ENCODE data around the gene SDK2.
A peak's percentile ranks its signal among the peaks of the same experiment; 100 is the strongest.

Gene SDK2

GRCh38 chr17:73551759-73552158 lies 92.5 kb downstream of the SDK2 start:
- DNase-seq = no peak

DNA sequence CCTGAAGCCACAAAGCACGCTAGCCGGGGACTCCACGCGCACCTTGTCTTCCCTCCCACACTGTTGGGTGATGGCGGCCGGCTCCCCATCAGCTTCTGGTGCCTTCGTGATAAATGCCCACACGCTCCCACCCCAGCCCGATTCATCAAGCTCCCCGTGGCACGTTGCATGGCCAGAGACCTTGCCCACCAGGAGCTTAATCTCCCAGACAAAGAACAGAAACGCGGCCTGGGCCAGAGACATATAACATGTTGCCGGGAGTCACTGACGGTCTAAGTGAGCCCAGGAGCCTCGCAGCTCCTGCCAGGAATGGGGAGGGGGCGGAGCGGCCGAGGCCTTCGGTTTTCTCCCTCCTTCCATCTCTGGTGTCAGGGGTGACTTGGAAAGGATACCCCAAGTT lies 93.1 kb downstream of the SDK2 start:
- no peak for DNase-seq

GRCh38 chr17:73550556-73550955 lies 93.7 kb downstream of the SDK2 start:
- DNase-seq = no peak

DNA sequence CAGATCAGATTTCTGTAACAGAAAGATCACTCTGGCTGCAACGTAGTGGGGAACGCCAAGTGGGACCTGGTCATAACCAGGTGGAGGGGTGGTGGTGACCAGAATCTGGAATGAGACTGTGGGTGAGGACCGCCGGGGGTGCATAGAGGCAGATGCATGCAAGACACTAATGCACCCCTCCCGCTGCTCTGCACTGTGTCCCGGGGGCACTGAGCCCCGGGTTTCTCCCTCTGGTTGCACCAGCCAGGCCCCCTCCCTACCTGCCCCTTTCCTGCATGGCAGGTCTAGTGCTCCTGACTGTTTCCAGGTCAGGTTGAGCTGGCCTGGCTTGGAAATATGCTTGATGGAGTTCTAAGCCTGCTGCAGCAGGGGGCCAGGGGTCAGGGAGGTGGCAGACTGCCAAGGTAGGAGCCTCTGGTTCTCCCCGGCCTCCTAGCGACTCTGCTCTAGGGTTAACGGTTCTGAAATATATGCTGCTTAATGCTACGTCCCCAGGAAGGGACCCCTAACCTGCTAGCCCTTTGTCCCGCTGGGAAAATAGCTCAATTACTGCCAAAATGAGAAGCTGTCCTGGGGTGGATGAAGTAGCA lies 94.3 kb downstream of the SDK2 start:
- DNase-seq = no peak

DNA sequence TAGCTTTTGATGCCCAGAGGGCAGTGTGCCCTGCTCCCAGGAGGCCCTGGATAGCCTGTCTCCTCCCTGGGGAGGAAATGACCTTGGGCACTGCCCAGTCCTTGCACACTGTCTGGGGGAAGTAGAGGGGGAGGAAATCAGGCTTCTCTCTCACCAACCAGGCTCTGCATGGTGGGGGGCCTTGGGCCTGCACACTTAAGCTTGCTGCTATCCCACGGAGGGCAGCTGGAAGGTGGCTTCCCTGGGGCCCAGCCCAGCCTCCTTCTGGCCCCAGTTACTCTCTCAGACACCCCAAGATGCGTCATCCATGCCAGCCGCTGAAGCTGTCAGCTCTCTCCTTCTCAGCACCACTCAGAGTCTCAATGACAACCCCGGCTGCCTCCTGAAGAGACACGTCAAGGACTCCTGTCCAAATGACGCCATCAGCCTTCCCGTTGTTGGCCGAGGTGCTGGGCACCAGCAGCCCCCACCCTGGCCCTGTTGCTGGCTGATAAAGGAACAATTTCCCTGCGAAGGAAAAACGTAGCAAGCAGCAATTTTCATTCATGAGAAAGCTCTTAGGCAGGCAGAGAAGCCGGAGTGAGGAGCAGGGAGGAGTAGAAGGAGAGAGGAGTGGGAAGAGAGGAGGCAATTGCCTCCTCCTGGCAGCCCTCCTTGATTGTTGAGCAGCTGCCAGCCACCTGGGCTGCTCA lies 95.5 kb downstream of the SDK2 start:
- DNase-seq = no peak

DNA sequence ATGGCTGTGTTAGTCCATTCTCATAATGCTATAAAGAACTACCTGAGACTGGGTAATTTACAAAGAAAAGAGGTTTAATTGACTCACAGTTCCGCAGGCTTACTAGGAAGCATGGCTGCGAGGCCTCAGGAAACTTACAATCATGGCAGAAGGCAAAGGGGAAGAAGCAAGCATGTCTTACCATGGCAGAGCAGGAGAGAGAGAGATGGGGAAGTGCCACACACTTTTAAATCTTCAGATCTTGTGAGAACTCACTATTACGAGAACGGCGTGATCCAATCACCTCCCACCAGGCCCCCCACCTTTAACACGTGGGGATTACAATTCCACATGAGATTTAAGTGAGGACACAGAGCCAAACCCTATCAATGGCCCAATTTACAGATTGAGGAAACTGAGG lies 96.5 kb downstream of the SDK2 start:
- DNase-seq = no peak

DNA sequence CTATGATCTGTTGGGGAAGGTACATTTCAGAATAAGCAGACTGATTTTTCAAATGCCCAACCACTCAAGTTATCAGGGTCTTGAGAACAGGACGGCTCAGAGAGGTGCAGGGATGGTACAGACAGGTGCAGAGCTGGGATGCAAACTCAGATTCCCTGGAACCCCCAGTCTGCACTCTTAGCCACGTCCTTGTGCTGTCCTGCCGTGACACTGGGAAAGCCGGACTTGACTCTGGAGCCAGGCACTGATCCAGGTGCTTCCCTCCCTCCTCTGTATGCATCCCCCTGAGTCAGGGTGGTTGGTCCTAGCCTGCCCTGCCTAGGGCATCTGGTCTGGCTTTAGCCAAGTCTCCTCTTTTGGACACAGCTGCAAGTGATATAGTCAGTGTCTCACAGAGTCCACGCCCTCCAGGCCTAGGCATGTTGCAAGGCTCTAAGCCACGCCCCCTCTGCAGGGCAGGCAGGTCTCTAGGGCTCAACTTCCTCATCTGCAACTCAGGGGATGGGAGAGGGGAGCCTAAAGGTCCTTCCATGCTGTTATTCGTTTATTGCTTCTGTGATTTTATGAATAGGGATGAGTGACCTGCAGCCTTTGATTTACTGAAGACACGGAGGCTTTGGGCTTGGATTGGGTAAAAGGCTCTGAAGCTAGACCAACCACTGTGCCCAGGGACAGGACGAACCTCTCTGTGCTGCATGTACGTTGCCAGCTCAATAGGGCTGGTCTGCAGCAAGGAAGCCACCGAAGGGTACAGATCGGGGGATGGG lies 97.3 kb downstream of the SDK2 start:
- DNase-seq = no peak

- DNase-seq = no peak
Measured at GRCh38 chr17:73546114-73546513, 98.1 kb downstream of the SDK2 start.

- DNase-seq = no peak
Measured at GRCh38 chr17:73545109-73546032, 98.9 kb downstream of the SDK2 start.

DNA sequence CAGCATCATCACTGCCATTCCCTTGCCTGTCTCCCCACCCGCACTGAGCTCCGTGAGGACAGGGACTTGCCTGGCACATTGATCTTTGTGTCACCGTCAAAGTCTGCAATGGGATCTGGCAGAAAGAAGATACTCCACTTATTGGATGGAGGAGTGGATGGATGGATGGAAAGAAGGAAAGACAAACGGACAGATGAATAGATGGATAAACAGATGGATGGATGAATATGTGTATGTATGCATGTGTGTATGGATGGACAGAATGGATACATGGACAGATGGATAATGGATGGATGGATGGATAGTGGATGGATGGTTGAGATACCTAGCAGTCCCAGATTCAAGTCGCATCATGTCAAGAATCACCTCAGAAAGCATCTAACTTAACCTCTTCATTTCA lies 99.9 kb downstream of the SDK2 start:
- DNase-seq = no peak

DNA sequence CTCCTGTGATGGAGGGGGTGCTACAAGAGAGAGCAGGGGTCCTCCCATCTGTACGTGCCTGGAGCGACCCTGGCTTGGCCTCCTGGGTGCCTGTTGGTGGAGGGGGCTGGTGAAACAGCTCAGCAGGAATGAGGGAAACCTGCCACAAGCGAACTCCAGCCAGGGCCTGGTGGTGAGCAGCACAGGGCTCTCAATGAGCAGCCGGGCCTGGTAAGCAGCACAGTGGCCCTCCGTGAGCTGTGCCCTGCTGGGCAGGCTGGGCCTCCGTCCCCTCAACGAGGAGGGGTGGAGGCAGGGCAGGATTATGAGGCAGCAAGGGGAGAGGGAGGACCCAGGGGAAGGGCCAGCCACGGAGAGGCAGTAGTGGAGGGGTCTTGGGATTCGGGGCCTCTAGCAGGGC lies 101.9 kb downstream of the SDK2 start:
- DNase-seq = no peak

DNA sequence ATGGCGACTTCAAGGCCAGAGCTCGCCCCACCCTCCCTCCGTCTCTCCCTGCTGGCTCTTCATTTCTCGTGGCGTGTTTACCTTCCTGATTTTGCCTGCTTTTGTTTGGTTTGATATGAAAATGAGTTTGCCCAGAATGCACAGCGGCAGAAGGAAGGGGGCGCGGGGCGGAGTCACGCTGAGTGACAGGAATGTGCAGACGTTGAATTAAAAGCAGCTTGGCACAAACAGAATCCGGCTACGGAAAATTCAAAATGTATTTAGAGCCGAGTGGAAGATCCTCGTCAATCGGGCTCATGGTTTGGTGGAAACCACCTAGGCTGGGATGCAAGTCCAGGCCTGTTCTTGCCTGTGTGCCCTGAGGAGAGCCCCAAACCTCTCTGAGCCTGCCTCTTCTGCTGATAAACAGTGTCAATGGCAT lies 102.7 kb downstream of the SDK2 start:
- no peak for DNase-seq

DNA sequence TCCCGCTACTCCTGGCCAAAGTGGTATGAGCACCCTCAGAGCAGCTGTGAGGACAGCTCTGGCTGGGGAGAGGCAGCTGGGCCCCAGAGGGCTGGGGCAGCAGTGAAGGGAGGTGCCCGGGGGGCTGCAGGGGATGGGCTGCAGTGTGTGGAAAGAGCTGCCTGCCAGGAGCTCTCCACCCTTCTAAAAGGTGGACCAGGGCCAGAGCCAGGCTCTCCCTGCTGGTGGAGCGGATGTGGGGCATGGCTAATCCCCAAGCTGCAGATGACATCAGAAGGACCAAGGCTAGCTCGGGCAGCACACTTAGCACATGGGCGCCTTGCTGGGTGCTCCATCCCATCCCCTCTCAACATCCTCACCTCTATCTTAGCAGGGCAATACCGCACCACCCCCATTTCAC lies 103.1 kb downstream of the SDK2 start:
- DNase-seq = peak; percentile 30

DNA sequence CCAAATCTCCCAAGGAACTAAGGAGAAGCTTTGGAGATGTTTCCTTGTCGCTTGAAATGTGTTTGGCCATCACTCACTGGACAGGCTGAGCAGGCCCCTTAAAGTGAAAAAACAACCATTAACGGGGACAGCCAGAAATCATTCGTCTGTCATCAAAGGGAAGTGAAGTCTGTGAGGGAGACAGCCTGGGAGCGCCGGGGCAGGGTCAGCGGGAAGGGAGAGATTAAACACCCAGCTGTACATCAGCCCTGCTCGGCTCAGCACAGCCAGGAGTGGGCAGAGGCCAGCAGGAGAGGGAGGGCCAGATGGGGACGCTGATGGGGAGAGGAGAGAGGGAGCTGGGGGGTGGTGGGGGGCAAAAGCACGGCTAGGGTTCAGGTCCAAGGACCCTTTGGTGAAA lies 105.1 kb downstream of the SDK2 start:
- no peak for DNase-seq

DNA sequence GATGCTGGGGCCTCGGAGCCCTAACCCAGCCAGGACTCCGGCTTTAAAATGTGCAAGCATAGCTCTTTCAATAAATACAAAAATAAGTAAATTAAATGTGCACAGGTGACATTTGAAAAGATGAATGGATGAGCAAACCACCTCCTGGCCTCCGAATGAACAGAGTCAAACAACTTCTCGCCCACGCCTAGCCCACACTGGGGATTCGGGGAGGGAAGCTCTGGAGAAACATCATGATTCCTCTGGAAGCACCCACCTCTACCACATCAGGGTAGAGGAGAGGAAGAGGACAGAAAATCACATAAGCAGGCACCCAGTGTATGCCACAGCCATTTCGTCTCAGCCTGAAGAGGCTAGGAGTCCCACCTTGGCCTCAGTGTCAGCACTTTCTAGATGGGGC lies 105.8 kb downstream of the SDK2 start:
- no peak for DNase-seq

GRCh38 chr17:73536700-73537605 lies 107.3 kb downstream of the SDK2 start:
- peak; percentile 53 for DNase-seq

DNA sequence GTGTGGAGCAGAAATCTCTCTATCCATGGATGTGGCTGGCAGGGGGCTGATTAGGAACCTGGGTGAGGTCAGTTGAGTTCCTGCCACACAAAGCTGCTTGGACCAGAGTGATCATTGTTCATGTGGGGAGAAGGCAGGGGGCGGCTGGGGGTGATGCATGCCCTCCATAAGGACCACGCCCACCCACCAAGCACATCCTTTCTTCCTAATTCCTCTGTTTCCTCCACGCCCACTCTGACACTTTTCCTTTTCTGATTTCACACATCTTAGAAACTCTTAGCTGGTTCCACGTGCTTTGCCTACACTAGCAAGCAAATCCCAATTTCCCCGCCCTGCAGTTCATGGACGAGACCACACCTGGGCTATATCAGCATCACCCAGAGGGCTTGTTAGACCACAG lies 108.5 kb downstream of the SDK2 start:
- no peak for DNase-seq

- no peak for DNase-seq
Measured at GRCh38 chr17:73534209-73534909, 109.9 kb downstream of the SDK2 start.

GRCh38 chr17:73533781-73534180 lies 110.5 kb downstream of the SDK2 start:
- no peak for DNase-seq

- no peak for DNase-seq
Measured at GRCh38 chr17:73533127-73533526, 111.1 kb downstream of the SDK2 start.

GRCh38 chr17:73532421-73532901 lies 111.8 kb downstream of the SDK2 start:
- DNase-seq = no peak
